Liver (tissue), 9 donors: ENCODE results near the gene PANK2. TPM values are rescaled to one million over a fixed set of nuclear protein-coding genes. Genes with fewer than 3 reads are reported as not detected.

Source experiments
- DNase-seq: peaks from one replicate; pipeline ENCODE4 v3.0.0-alpha.2; 2017; ENCODE audit warnings: low spot score
- H3K27ac ChIP-seq, 2 donors: one replicate each; pipeline ENCODE4 v1.7.0; 2013; ENCODE audit warnings: inconsistent platforms in 2 of 2, low read length in 2 of 2, control low read depth in 1 of 2, low read depth in 1 of 2, mild to moderate bottlenecking in 1 of 2
- H3K27me3 ChIP-seq, 4 donors: one replicate each; pipeline versions ENCODE4 v1.6.1 to v1.7.0; 2013; ENCODE audit warnings: low read length in 3 of 4, inconsistent platforms in 1 of 4, mild to moderate bottlenecking in 1 of 4, moderate library complexity in 1 of 4; ENCODE audit not compliant: control insufficient read depth in 4 of 4, insufficient read depth in 4 of 4
- H3K36me3 ChIP-seq, 4 donors: one replicate each; pipeline versions ENCODE4 v1.6.1 to v1.7.0; 2013; ENCODE audit warnings: low read length in 3 of 4, mild to moderate bottlenecking in 3 of 4, low read depth in 1 of 4, moderate library complexity in 1 of 4; ENCODE audit not compliant: control insufficient read depth in 4 of 4, insufficient read depth in 3 of 4
- H3K4me1 ChIP-seq, 4 donors: one replicate each; pipeline versions ENCODE4 v1.6.1 to v1.7.0; 2013; ENCODE audit warnings: low read length in 3 of 4, mild to moderate bottlenecking in 3 of 4, moderate library complexity in 1 of 4; ENCODE audit not compliant: control insufficient read depth in 4 of 4, insufficient read depth in 4 of 4
- H3K4me3 ChIP-seq, 3 donors: one replicate each; pipeline versions ENCODE4 v1.6.1 to v1.7.0; 2013; ENCODE audit warnings: low read length in 3 of 3, control low read depth in 1 of 3, low read depth in 1 of 3, mild to moderate bottlenecking in 1 of 3
- H3K9ac ChIP-seq, 2 donors: one replicate each; pipeline ENCODE4 v1.7.0; 2013; ENCODE audit warnings: low read length in 2 of 2, mild to moderate bottlenecking in 2 of 2, moderate library complexity in 2 of 2, control low read depth in 1 of 2, low read depth in 1 of 2
- H3K9me3 ChIP-seq, 4 donors: one replicate each; pipeline versions ENCODE4 v1.6.1 to v1.7.0; 2013; ENCODE audit warnings: low read length in 3 of 4; ENCODE audit not compliant: control insufficient read depth in 4 of 4
- EGR1 ChIP-seq, 2 donors: IDR thresholded peaks; 2 replicates each; pipeline ENCODE4 v1.6.1; 2016 to 2018; ENCODE audit warnings: antibody characterized with exemption in 2 of 2, low read depth in 2 of 2
- FOXA1 ChIP-seq: IDR thresholded peaks from 2 replicates; pipeline ENCODE4 v1.6.1; 2016; ENCODE audit warnings: antibody characterized with exemption
- FOXA2 ChIP-seq: IDR thresholded peaks from 2 replicates; pipeline ENCODE4 v1.6.1; 2016; ENCODE audit warnings: antibody characterized with exemption
- GABPA ChIP-seq, 2 donors: IDR thresholded peaks in 1 of 2; conservative IDR thresholded peaks in 1 of 2; 2 replicates each; pipeline ENCODE4 v1.6.1; 2016; ENCODE audit warnings: antibody characterized with exemption in 2 of 2, mild to moderate bottlenecking in 1 of 2, moderate library complexity in 1 of 2
- HNF4A ChIP-seq, 2 donors: conservative IDR thresholded peaks; 2 replicates each; pipeline ENCODE4 v1.6.1; 2016; ENCODE audit warnings: antibody characterized with exemption in 2 of 2, mild to moderate bottlenecking in 2 of 2
- HNF4G ChIP-seq: IDR thresholded peaks from 2 replicates; pipeline ENCODE4 v1.6.1; 2016; ENCODE audit warnings: antibody characterized with exemption
- JUND ChIP-seq, 2 donors: IDR thresholded peaks; 2 replicates each; pipeline ENCODE4 v1.6.1; 2016; ENCODE audit warnings: antibody characterized with exemption in 2 of 2
- NR2F2 ChIP-seq: IDR thresholded peaks from 2 replicates; pipeline ENCODE4 v1.6.1; 2016; ENCODE audit warnings: antibody characterized with exemption
- RAD21 ChIP-seq, 2 donors: IDR thresholded peaks; 2 replicates each; pipeline ENCODE4 v1.6.1; 2016; ENCODE audit warnings: antibody characterized with exemption in 2 of 2, mild to moderate bottlenecking in 2 of 2
- RXRA ChIP-seq, 2 donors: IDR thresholded peaks; 2 replicates each; pipeline ENCODE4 v1.6.1; 2017 to 2018; ENCODE audit warnings: antibody characterized with exemption in 2 of 2, mild to moderate bottlenecking in 1 of 2
- SP1 ChIP-seq: IDR thresholded peaks from 2 replicates; pipeline ENCODE4 v1.6.1; 2018; ENCODE audit warnings: antibody characterized with exemption, mild to moderate bottlenecking
- TAF1 ChIP-seq: conservative IDR thresholded peaks from 2 replicates; pipeline ENCODE4 v1.6.1; 2016; ENCODE audit warnings: antibody characterized with exemption, mild to moderate bottlenecking
- YY1 ChIP-seq: IDR thresholded peaks from 2 replicates; pipeline ENCODE4 v1.6.1; 2016; ENCODE audit warnings: antibody characterized with exemption, mild to moderate bottlenecking
- WGBS: extraction: QIAGEN DNeasy Blood & Tissue Kit; methylation state at CpG from one replicate; pipeline ENCODE4 v1.1.7; 2013; 5-methylcytosine and 5-hydroxymethylcytosine counted together
- polyA plus RNA-seq, 2 donors: library from polyadenylated mRNA; stranded (reverse) in 1 of 2; unstranded in 1 of 2; fragments of 200-250 nt in 1 of 2; fragments of >200 nt in 1 of 2; fragmentation: Nextera tagmentation in 1 of 2; extraction: Ambion mirVana in 1 of 2; gene quantifications; one replicate each; pipeline versions ENCODE4 v1.2.1 to v1.2.3, GENCODE V29; 2013 to 2015
- total RNA-seq, 2 donors: library from RNA; depleted of rRNA; stranded (reverse); fragments of >200 nt; gene quantifications; one replicate each; pipeline ENCODE4 v1.2.3, GENCODE V29; 2014
- TF ChIP-seq, protein P1 (sequence below): IDR thresholded peaks from 2 replicates; pipeline ENCODE4 v1.6.1; 2016; ENCODE audit warnings: antibody characterized with exemption
- TF ChIP-seq, protein P2 (sequence below): fragments of 150-350 bp; IDR thresholded peaks from 2 replicates; pipeline ENCODE4 v1.5.1; 2017; ENCODE audit warnings: improper control_type of control experiment, low read depth, low read length; ENCODE audit not compliant: missing input control
- TF ChIP-seq, protein P3 (sequence below): IDR thresholded peaks from 2 replicates; pipeline ENCODE4 v1.6.1; 2016; ENCODE audit warnings: antibody characterized with exemption
- TF ChIP-seq, protein P4 (sequence below): IDR thresholded peaks from 2 replicates; pipeline ENCODE4 v1.6.1; 2016; ENCODE audit warnings: antibody characterized with exemption
- TF ChIP-seq, protein P5 (sequence below): IDR thresholded peaks from 2 replicates; pipeline ENCODE4 v1.6.1; 2016; ENCODE audit warnings: antibody characterized with exemption, mild to moderate bottlenecking
- donor health status: healthy.
- donor health status: healthy.
- donor health status: healthy.
- donor health status: healthy.
- donor health status: healthy.

Gene PANK2
- total and polyA plus RNA-seq, 4 donors, result 10.6 to 27.7 (median 15.9) TPM

DNA sequence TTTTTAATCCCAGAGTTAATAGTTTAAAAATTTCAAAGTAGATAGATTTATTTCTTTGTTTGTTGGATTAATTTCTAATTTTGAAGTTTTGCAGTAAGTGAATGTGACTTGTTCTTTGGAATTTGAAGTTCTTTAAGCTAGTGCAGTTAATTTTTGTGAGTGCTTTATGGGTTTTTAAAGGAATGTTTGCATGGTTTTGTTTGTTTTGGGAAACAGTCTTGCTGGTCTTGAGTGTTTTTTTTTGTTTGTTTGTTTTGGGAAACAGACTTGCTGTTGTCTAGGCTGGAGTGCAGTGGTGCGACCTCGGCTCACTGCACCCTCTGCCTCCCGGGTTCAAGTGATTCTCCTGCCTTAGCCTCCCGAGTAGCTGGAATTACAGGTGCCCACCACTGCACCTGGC lies 9.5 kb downstream of the PANK2 start:
- TF ChIP-seq HNF4A (conservative IDR thresholded peaks at IDR 0.05), result no peak
- no peak for TF ChIP-seq GABPA (IDR thresholded peaks at IDR 0.05 in 1 of 2, conservative IDR thresholded peaks at IDR 0.05 in 1 of 2)
- TF ChIP-seq, protein P1, sequence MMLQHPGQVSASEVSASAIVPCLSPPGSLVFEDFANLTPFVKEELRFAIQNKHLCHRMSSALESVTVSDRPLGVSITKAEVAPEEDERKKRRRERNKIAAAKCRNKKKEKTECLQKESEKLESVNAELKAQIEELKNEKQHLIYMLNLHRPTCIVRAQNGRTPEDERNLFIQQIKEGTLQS, result no peak
- no peak for TF ChIP-seq NR2F2
- TF ChIP-seq JUND (IDR thresholded peaks at IDR 0.05), result no peak
- no peak for TF ChIP-seq TAF1
- TF ChIP-seq, protein P2, sequence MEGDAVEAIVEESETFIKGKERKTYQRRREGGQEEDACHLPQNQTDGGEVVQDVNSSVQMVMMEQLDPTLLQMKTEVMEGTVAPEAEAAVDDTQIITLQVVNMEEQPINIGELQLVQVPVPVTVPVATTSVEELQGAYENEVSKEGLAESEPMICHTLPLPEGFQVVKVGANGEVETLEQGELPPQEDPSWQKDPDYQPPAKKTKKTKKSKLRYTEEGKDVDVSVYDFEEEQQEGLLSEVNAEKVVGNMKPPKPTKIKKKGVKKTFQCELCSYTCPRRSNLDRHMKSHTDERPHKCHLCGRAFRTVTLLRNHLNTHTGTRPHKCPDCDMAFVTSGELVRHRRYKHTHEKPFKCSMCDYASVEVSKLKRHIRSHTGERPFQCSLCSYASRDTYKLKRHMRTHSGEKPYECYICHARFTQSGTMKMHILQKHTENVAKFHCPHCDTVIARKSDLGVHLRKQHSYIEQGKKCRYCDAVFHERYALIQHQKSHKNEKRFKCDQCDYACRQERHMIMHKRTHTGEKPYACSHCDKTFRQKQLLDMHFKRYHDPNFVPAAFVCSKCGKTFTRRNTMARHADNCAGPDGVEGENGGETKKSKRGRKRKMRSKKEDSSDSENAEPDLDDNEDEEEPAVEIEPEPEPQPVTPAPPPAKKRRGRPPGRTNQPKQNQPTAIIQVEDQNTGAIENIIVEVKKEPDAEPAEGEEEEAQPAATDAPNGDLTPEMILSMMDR, result no peak
- TF ChIP-seq, protein P3, sequence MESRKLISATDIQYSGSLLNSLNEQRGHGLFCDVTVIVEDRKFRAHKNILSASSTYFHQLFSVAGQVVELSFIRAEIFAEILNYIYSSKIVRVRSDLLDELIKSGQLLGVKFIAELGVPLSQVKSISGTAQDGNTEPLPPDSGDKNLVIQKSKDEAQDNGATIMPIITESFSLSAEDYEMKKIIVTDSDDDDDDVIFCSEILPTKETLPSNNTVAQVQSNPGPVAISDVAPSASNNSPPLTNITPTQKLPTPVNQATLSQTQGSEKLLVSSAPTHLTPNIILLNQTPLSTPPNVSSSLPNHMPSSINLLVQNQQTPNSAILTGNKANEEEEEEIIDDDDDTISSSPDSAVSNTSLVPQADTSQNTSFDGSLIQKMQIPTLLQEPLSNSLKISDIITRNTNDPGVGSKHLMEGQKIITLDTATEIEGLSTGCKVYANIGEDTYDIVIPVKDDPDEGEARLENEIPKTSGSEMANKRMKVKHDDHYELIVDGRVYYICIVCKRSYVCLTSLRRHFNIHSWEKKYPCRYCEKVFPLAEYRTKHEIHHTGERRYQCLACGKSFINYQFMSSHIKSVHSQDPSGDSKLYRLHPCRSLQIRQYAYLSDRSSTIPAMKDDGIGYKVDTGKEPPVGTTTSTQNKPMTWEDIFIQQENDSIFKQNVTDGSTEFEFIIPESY, result no peak
- no peak for TF ChIP-seq YY1
- TF ChIP-seq, protein P4, sequence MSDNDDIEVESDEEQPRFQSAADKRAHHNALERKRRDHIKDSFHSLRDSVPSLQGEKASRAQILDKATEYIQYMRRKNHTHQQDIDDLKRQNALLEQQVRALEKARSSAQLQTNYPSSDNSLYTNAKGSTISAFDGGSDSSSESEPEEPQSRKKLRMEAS, result no peak
- no peak for TF ChIP-seq RAD21 (IDR thresholded peaks at IDR 0.05)
- TF ChIP-seq, protein P5, sequence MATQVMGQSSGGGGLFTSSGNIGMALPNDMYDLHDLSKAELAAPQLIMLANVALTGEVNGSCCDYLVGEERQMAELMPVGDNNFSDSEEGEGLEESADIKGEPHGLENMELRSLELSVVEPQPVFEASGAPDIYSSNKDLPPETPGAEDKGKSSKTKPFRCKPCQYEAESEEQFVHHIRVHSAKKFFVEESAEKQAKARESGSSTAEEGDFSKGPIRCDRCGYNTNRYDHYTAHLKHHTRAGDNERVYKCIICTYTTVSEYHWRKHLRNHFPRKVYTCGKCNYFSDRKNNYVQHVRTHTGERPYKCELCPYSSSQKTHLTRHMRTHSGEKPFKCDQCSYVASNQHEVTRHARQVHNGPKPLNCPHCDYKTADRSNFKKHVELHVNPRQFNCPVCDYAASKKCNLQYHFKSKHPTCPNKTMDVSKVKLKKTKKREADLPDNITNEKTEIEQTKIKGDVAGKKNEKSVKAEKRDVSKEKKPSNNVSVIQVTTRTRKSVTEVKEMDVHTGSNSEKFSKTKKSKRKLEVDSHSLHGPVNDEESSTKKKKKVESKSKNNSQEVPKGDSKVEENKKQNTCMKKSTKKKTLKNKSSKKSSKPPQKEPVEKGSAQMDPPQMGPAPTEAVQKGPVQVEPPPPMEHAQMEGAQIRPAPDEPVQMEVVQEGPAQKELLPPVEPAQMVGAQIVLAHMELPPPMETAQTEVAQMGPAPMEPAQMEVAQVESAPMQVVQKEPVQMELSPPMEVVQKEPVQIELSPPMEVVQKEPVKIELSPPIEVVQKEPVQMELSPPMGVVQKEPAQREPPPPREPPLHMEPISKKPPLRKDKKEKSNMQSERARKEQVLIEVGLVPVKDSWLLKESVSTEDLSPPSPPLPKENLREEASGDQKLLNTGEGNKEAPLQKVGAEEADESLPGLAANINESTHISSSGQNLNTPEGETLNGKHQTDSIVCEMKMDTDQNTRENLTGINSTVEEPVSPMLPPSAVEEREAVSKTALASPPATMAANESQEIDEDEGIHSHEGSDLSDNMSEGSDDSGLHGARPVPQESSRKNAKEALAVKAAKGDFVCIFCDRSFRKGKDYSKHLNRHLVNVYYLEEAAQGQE, result no peak
- no peak for TF ChIP-seq HNF4G
- TF ChIP-seq RXRA (IDR thresholded peaks at IDR 0.05), result no peak
- no peak for TF ChIP-seq FOXA1
- TF ChIP-seq EGR1 (IDR thresholded peaks at IDR 0.05; ENCODE audit: low read depth in 2 of 2), result no peak
- no peak for TF ChIP-seq SP1
- TF ChIP-seq FOXA2, result no peak
- no peak for DNase-seq
- Histone ChIP-seq H3K27me3 (no peaks in the 10 kb centered on the region), H3K4me3 (no peak overlapping the region), H3K4me1 (peaks cover 9 to 21% (median 13%) of the 10 kb centered on the region in 4 donors), H3K9me3 (no peaks in the 10 kb centered on the region), H3K27ac (no peak overlapping the region), H3K9ac (no peak overlapping the region), H3K36me3 (no peaks in the 10 kb centered on the region)
- WGBS, result 28% methylated on average over 4 of the region's 4 CpGs
